ENCODE data around the gene VAT1. TPM values are rescaled to one million over a fixed set of nuclear protein-coding genes. Genes with fewer than 3 reads are reported as not detected.

The VAT1 gene
- total RNA-seq, 4 donors from 2014 or later: 118 to 153 (median 131) TPM

DNA sequence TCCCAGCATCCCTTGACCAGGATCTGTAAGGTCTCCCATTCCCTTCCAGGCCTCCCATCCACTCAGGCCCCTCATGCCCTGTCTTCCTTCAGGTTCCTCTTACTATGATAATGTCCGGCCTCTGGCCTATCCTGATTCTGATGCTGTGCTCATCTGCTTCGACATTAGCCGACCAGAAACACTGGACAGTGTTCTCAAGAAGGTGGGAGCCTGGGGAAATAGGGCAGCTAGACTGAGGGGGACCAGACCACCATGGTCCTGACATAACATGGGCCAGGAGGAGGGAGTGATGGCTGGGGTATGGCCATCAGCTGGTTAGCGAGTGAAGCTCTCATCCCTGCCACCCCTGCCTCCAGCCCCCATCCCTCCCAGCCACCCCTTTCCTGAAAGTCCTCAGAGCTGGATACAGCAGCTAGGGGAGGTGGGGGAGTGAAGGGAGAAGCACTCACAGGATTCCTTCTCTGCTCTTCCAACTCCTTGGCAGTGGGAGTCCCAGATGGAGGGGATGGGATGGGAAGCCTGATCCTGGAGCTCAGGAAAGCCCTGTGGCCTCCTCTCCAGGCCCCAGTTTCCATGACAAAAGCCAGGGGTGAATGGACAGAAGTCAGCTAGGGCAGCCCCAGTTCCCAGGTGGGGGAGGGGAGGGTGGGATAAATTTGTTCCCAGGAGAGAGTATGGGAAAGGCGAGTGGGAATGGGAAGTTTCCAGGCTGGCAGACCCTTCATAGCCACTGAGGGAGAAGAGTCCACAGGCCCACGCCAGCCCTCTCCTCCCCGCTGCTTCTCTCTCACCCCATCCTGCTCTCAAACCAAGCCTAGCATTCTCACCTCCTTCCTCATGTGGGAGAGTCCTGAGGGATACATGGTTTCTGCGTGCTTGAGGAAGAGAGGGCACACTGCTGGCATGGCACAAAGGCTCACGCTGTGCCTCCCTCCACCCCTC is 5.2 kb upstream of the VAT1 start:
- H3K4me1 ChIP-seq: peaks cover 8 to 20% of the 10 kb centered on the region in 2 donors
- H3K27ac ChIP-seq: no peak overlapping the region
- DNase-seq: no peak
- intact Hi-C loops (cut with DNase I): loop anchor here (5.0 kb wide), 1 partner anchor 140 kb away; no protein-coding TSS in a partner anchor
- no peaks in the 10 kb centered on the region for H3K27me3 ChIP-seq
- TF ChIP-seq POLR2A (IDR thresholded peaks at IDR 0.05): no peak
- TF ChIP-seq, protein P1, sequence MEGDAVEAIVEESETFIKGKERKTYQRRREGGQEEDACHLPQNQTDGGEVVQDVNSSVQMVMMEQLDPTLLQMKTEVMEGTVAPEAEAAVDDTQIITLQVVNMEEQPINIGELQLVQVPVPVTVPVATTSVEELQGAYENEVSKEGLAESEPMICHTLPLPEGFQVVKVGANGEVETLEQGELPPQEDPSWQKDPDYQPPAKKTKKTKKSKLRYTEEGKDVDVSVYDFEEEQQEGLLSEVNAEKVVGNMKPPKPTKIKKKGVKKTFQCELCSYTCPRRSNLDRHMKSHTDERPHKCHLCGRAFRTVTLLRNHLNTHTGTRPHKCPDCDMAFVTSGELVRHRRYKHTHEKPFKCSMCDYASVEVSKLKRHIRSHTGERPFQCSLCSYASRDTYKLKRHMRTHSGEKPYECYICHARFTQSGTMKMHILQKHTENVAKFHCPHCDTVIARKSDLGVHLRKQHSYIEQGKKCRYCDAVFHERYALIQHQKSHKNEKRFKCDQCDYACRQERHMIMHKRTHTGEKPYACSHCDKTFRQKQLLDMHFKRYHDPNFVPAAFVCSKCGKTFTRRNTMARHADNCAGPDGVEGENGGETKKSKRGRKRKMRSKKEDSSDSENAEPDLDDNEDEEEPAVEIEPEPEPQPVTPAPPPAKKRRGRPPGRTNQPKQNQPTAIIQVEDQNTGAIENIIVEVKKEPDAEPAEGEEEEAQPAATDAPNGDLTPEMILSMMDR (IDR thresholded peaks at IDR 0.05): no peak
- H3K4me3 ChIP-seq (replicated peaks in 1 of 3): no peak overlapping the region
- 86 to 91% methylated on average over 8 to 9 of the region's 9 CpGs for WGBS, 2 donors
- no peaks in the 10 kb centered on the region for H3K9me3 ChIP-seq
- H3K36me3 ChIP-seq: no peaks in the 10 kb centered on the region

- no peak for DNase-seq
- H3K36me3 ChIP-seq: no peaks in the 10 kb centered on the region
- H3K4me1 ChIP-seq: peaks cover 8 to 20% of the 10 kb centered on the region in 2 donors
- H3K4me3 ChIP-seq (replicated peaks in 1 of 3): no peak overlapping the region
- H3K9me3 ChIP-seq: no peaks in the 10 kb centered on the region
- 64 to 69% methylated on average over 5 of the region's 5 CpGs for WGBS, 2 donors
- intact Hi-C loops (cut with DNase I): loop anchor here (5.0 kb wide), 1 partner anchor 141 kb away; no protein-coding TSS in a partner anchor
- no peak overlapping the region for H3K27ac ChIP-seq
- TF ChIP-seq, protein P1 (IDR thresholded peaks at IDR 0.05): no peak
- TF ChIP-seq POLR2A (IDR thresholded peaks at IDR 0.05): no peak
- H3K27me3 ChIP-seq: no peaks in the 10 kb centered on the region
These were observed 4.4 kb upstream of the VAT1 start for GRCh38 chr17:43026595-43026994.

DNA sequence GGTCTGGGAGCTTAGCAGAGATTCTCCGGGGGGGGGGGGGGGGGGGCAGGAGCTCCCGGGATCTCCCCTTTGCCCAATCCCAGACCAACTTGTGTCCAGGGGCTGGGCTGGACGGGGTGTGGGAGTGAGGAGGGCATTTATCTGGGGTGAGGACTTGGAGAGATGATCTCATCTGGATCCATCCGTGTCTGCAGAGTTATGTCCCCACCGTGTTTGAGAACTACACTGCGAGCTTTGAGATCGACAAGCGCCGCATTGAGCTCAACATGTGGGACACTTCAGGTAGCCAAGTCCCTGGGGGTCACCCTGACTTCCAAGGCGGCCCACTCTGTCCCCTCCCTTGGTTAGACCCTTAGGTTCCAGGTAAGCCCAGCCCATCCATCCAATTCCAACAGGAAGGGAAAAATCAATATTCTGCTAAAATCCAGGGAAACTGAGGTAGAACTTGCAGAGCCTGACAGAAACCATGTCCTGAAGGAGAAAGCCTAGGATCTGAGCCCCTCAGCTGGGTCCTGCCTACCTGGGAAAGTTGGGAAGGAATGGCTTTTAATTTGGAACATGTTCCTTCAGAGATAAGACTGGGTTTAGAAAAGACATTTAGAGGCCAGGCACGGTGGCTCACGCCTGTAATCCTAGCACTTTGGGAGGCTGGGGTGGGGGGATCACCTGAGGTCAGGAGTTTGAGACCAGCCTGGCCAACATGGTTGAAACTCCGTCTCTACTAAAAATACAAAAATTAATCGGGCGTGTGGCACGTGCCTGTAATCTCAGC is 3.8 kb upstream of the VAT1 start:
- Histone ChIP-seq H3K9me3 (no peaks in the 10 kb centered on the region), H3K4me1 (peaks cover 8 to 22% of the 10 kb centered on the region in 2 donors), H3K27ac (no peak overlapping the region), H3K4me3 (replicated peaks in 1 of 3) (peak overlapping the region in 1 of 3 donors; percentile 42), H3K27me3 (no peaks in the 10 kb centered on the region), H3K36me3 (no peaks in the 10 kb centered on the region)
- intact Hi-C loops (cut with DNase I): loop anchor here (2.0 to 5.0 kb wide), 2 partner anchors 101 to 141 kb away; no protein-coding TSS in a partner anchor
- WGBS, 2 donors: 61 to 71% methylated on average over 15 to 16 of the region's 16 CpGs
- no peak for DNase-seq
- TF ChIP-seq POLR2A (IDR thresholded peaks at IDR 0.05): no peak
- TF ChIP-seq, protein P1 (IDR thresholded peaks at IDR 0.05): no peak

DNA sequence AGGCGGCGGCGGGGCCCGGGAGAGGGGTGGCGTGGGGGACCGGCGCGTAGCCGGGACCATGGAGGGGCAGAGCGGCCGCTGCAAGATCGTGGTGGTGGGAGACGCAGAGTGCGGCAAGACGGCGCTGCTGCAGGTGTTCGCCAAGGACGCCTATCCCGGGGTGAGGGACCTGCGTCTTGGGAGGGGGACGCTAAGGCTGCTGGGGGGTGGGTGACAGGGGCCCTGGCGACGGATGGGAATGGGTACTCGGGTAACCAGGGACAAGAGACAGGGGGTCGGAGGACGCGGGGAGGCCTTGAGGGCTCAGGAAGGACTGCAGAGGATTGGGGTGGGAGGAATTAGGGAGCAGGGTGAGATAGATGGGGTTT is 3.1 kb upstream of the VAT1 start:
- no peaks in the 10 kb centered on the region for H3K9me3 ChIP-seq
- intact Hi-C loops (cut with DNase I): loop anchor here (2.0 to 5.0 kb wide), 2 partner anchors 102 to 142 kb away; no protein-coding TSS in a partner anchor
- TF ChIP-seq, protein P1 (IDR thresholded peaks at IDR 0.05): no peak
- no peak for TF ChIP-seq POLR2A (IDR thresholded peaks at IDR 0.05)
- peaks cover 8 to 28% of the 10 kb centered on the region in 2 donors for H3K4me1 ChIP-seq
- H3K36me3 ChIP-seq: no peaks in the 10 kb centered on the region
- DNase-seq: no peak
- peak overlapping the region in 2 of 3 donors; percentile 33 to 76 for H3K27ac ChIP-seq
- H3K27me3 ChIP-seq: no peaks in the 10 kb centered on the region
- WGBS, 2 donors: 15 to 19% methylated on average over 10 to 11 of the region's 27 CpGs
- H3K4me3 ChIP-seq (replicated peaks in 1 of 3): peak overlapping the region in 1 of 3 donors; percentile 42

Measured in thyroid gland (tissue), 4 donors.